ENCODE data around the gene MAT2A.

GRCh38 chr2:85585781-85586105 lies 46.8 kb downstream of the MAT2A start:
- TF ChIP-seq CTCF (conservative IDR thresholded peaks at IDR 0.05), result no peak
- TF ChIP-seq ZFX (IDR thresholded peaks at IDR 0.05), result no peak

All from C4-2B (cell line).